Measurements from ENCODE around the gene DTNA. TPM values are rescaled to one million over a fixed set of nuclear protein-coding genes. Genes with fewer than 3 reads are reported as not detected.

The DTNA gene
- total RNA-seq, 1 experiment from 2014 or later = 1.6 TPM

DNA sequence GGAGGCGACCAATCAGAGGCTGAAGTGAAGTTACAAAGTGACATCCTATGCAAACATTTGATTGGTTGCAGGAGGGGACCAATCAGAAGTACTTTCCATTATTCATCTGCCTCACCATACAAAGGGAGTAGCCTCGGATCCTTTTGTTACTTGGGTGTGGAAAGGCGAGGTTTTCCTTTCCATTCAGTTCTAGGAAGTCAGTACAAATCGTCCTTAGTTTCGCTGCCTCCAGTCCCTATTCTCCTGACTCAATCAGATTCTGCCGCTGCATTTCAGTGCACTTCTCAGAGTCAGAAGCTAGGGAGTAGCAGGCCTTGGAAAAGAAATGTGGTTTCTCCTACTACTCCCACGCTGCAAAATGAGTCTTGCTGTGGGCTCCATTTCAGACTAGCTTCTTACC, 149.4 kb downstream of the DTNA start:
- DNase-seq (ENCODE audit: low read depth) = no peak

DNA sequence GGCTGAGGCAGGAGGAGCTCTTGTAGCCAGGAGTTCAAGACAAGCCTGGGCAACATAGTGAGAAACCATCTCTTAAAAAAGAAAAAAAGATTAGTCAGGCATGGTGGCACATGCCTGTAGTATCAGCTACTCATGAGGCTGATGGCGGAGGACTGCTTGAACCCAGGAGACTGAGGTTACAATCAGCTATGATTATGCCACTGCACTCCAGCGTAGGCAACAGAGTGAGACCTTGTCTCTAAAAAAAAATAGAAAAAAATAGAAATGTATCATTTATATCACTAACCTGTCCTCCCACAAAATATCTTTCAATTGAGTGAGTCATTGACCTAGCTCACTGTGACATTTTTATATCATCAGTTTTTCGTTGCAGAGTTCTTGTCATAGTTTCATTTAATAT, 152.5 kb downstream of the DTNA start:
- no peak for DNase-seq (ENCODE audit: low read depth)

DNA sequence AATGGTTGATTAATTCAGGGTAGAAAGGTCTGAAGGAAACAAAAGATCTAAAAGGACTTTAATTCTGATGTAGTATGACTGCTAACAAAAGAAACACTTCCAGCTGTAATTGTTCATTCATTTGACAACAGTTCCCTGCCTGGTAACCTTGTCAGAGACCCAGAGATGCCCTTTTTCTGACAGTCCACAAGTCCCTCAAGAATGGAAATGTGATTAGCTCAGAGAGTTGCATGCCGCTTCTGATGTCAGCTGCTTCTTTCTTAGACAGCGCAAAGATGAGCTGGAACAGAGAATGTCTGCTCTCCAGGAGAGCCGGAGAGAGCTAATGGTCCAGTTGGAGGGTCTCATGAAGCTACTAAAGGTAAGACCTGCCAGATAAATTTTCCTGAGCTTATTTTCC, 153.6 kb downstream of the DTNA start:
- no peak for DNase-seq (ENCODE audit: low read depth)

DNA sequence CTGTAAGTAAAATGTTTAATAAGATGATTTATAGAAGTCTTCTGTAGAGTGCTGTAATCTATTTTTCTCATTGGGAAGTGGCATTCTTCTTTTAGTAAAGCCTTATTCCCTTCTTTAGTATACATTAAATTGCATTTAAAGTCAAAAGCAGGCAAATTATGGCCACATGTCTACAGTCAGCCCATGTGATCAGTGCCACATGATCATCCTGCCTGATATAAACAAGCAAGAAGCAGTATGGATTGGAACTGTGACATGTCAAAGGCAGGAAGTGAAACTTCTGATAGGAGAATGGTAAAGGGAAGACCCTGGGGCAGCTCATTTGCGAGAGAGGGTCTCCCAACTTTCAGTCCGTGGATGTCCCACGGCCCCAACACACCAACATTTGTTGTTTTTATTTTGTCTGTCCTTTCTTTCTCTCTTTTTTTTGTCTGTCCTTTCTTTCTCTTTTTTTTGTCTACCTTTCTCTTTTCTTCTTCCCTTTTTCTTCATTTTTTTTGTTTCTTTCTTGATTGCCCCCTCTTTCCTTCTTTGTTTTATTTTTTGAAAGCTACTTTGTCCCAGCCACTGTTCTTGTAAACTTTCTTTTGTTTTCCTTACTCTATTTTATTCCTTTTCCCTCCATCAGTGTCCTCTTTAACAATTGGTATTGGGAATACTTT, 154.9 kb downstream of the DTNA start:
- no peak for DNase-seq (ENCODE audit: low read depth)

DNA sequence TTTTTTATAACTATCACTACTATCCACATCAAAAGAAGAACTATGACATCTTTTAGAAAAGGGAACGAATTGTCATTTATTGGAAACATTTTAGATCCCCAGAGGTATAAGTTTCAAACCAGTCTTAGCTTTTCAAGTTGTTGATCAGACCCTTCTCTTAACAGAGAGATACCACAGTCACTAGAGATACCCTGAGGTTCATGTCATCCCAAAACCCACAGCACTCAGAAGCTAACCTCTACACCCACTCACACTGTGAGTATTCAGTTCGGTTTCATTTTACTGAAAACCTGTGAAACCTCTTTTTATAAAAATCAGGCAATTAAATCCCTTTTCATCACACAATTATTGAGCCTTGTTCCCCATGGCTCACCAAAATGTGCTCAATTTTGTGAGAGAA, 156.2 kb downstream of the DTNA start:
- no peak for DNase-seq (ENCODE audit: low read depth)

DNA sequence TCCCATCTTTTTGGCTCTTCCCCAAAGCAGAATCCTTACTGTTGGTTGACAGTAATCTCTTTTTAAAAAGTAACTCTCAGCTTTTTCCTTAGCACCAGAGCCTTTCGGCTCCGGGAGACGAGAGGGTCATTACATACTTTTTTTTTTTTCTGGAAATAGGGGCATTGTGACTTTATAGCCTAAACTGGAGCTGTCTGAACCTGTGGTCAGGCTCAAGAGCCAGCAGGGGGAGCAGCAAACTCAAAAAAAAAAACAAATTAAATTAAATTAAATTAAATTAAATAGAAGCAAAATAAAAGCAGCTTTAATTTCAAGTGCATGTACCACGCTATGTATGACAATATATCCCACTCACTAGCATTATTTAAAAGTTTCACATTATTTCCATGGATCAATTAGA, 156.6 kb downstream of the DTNA start:
- DNase-seq (ENCODE audit: low read depth) = peak; percentile 4

DNA sequence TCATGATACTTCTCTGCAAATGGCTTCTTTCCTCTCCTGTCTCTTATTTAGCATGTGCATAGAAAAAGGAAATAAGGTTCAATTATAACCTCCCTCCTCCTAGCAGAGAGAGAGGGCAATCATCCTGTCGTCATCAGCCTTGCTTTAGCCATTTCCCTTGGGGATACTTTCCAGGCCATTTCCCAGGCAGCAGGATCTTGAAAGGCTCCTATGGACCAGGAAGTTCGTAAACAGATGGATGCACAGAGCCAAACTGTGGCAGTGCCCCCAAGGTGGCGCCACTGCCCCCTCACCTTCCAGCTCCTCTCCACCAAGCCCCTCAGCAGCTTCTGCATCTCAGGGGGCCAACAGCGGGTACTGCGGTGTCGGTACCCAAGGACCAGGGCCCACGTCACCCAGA, 157.4 kb downstream of the DTNA start:
- DNase-seq (ENCODE audit: low read depth) = peak; percentile 23

DNA sequence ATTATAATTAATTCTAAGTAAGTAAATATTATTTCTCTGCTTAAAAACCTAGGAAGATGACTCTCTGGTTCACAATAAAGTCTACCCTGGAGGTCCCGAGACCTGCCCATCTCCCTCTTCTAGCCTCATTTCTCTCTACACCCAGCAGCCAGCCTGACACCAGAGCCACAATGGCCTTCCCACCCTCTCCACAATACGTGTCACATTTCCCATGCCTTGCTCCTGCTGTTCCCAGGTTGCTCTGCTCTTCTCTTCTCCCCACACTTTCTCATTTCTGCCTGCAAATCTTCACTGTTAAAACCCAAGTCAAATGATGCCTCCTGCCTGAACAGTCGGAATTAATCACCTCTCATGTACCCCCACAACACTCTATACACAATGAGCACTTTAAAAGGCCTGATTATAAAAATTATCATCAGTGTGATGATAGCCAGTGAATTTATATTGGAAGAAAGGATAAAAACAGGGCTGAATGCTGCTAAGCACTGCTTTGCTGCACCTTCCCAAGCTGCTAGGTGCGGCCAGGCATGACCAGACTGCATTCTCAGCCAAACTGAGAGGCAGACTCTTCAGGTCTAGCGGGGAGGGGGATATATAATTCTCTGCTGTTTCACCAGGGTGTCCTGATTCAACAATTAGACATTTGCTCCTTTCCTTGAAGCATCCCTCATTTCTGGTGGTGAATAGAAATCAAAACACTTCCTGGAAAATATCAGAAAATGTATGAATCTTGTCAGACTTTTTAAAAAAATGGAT, 160.6 kb downstream of the DTNA start:
- DNase-seq (ENCODE audit: low read depth) = no peak

DNA sequence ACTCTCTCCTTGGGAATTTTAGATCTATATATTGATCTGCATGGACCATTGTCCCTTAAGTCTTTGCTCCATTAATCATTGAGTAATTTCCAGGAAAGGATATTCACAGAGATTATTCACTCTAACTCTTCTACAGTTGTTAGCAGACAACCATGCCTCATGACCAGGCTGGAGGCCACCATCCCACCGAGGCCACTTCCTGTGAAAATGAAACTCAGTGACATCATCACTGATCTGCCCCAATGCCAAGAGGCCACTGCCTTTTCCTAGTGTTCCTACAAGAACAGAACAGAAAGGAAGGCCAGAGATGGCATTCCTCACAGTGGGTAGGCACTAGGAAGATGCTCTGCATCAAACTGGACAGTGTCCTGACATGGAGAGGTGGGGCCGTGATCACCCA, 161.3 kb downstream of the DTNA start:
- peak; percentile 24 for DNase-seq (ENCODE audit: low read depth)

DNA sequence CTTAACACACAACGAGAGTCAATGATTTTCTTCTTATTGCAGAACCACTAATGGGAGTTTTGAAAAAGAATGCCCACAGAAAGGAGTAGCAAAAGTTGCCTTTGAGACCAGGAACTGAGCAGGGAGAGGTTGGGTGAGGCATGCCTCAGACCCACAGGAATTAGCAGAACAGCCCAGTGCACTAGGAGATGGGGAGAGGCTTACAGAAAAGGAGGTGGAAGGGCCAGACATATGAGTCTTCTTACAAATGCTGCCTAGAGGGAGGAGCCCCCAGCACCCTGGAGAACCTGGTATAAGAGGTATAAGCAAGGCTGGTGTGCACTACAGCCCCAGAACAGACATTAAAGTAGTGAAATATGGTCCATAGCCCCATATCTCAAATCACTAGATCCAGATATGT, 162.0 kb downstream of the DTNA start:
- no peak for DNase-seq (ENCODE audit: low read depth)

DNA sequence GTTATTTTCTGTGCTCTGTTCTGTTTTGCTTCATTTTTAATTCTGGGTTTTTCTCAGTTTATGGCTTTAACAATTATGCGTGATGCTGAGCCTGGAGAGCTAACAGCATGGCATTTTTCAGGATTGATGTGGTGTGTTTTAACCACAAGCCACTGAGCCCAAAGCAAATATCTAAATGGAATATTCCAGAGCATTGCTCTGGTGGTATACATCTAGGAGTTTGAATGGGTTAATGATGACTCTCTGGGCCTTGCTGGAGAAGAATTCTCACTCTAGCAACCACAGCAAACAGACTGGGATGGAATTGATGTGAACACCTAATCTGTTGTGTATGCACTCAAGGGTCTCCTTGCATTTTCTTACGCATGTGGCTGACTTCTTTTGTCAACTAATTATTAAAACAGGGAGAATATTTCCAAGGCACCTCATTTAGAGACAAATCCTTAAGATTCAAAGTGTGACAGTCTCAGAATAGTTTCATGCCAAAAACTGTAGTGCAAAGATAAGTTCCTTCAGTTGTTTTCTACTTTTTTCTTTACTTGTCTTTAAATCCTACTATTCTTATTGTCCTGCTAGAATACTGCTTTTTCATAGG, 164.0 kb downstream of the DTNA start:
- DNase-seq (ENCODE audit: low read depth) = no peak

DNA sequence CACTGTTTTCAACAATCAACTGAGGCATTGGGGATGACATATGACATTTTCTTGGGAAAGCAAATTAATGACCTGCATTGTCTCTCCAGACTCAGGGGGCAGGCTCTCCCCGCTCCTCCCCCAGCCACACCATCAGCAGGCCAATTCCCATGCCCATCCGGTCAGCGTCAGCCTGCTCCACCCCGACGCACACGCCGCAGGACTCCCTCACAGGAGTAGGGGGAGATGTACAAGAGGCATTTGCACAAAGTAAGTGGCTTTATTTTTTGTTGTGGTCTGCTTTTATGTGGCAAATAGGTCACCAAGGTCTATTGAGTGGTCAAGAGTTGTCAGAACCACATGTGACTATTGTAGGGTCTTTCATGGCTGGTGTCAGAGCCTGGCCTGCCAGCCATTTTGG, 165.1 kb downstream of the DTNA start:
- DNase-seq (ENCODE audit: low read depth) = no peak

DNA sequence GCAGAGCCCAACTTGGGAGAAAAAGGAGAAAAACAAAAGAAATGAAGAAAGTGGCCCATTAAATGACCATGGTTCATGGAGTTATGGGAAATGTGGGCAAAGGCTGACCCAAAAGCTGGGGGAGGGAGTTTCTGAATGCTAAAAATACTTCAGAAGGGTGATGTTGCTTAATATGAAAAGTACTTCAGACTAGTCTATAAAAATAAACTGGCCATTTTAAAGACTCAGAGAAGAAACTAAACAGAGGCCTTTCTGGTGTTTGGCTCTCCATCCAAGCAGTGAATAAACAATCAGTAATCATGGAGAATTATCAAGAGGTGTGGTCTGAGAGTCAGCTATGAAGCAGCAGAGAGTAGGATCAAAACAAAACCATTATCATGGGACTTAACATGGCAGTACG, 170.3 kb downstream of the DTNA start:
- no peak for DNase-seq (ENCODE audit: low read depth)

DNA sequence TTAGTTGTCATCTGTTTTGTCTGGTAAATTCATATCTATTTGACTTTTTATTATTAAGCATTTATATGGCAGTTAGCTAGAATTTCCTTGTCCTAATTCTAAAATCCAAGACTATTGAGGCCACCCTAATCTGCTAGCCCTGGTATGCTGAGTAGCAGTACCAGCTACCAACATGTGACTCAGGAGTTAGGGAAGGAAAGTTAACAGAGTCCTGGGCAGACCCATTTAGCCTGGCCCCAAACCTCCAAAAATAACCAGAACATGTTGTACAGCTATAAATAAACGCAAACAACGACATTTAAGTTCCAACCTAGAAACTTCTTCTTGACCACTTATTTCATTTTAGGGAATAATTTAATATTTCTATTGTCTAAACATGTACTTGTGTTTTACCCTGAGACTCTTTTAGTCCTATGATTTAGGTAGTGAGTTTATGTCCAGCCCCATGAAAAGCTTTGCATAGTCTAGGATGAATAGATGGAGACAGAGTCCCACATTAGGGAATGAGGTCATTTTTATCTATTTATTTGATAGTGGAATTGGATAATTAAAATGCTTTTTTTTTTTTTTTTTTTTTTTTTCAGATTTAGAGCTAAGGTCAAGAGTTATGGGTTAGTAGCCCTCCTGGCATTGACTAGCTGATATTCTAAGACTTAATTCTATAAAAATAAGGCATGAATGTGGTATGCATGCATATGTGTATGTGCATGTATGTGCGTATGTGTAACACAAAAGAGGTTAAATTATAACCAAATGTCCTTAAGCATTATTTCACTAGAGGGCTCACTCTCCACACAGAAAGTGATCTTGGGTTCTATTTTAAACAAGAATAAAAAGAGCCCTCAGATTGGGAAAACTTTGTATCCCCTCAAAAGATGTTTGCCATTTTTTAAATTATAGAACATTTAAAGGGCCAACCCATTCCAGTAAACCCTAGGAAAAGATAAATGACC, 171.1 kb downstream of the DTNA start:
- DNase-seq (ENCODE audit: low read depth) = peak; percentile 10

DNA sequence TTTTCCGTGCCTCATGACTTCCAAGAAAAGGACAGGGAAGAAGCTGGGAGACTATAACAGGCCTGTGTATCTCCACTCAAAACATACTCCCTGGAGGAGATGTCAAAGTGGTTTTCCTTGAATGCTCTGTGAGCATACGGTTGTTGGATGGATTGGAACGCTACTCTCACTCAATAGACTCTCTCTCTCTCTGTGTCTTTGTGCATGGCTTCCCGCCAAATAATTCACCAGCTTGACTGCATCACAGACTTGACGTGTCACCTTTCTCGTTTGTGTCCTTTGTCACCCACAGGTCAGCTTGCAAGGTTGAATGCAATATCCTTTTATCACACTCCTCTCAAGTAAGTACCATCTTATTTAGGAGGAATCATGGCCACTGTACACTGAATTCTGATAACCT, 174.3 kb downstream of the DTNA start:
- no peak for DNase-seq (ENCODE audit: low read depth)

DNA sequence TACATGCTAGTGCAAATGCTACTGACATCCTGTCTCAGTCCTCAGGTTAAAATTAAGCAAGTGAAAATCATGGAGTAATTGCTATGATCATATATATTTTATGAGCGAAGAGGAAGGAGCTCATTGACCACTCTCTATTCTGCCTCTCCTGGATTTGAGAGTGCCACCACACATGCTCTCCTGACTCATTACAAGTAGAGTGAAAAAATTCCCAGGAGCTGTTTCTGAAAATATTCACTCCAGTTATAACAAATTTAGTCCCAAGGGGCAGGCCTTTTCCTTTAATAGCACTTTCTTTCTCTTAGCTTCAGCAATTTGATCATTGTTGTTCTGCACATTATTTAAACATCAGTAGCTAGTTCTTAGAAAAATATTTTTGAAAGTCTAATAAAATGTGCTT, 176.1 kb downstream of the DTNA start:
- DNase-seq (ENCODE audit: low read depth) = no peak

DNA sequence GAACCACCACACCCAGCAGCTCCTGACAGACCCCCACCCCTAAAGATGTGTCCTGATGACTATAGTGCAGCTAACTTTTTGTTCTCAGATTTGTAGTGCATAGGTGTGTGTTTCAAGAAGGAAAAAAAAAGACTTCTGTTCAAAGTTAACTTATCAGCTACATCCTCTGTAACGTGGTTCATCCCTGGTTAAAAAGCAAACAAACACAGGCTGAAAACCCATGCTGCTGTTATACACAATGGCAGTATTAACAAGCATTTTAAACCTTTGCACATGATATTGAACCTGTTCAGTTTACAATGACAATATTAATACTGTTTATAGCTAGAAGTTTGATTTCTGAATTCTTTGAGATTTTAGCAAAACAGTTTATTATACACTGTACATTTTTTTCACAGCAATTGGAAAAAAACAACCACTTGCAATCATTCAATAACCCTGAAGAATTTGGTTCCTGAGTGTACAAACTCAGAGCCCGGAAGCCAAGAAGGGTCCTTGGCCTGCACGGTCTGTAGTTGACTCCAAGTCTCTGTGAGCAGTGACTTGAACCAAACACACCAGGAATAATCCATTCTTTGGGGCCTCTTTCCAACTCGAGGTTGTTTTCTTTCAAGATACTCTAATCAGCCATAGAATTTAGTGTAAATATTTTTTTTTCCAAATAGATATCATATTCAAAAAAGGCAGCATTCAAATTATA, 177.9 kb downstream of the DTNA start:
- DNase-seq (ENCODE audit: low read depth) = no peak

DNA sequence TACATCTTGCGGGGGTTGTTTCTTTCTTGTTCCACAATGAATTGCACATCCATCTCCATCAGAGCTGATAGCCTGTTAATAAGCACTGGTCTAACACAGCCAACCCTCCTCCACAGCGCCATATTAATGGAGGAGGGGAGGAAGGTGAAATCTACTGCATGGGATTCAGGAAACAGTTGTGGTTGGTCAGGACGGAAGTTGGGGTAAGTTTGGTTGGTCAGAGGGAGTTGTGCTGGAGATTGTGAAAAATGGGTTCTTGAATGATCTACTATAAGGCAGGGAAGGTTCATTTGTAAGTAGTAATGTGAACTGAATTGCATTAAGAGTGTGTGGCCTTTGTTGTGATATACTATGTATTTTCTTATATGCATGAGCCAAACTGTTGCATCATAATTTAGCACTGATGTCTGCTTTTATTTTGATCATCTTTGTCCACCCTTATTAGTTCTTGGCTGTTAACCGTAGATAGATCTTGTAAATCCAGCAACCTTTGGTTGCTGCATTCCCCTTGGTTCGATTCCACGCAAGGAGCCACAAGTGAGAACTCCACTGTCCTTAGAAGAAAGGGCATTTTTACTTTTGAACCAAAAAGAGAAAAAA, 180.5 kb downstream of the DTNA start:
- no peak for DNase-seq (ENCODE audit: low read depth)

DNA sequence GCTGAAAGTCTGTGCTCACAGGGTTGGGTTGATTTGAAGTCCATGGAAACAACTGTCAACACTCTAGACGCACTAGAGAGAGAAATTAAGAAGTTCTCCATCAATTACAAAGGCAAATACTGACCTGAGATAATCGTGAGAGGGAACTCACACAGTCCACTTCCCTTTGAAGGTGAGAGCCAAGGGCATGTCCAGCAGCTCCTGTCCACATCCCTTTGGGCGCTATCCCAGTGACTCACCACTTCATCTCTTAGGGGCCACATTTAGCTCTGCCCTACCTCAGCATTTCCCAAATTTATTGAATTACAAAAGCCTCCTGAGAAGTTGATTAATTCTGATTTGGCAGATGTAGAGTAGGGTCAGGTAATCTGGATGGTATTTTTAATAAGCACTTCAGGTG, 182.3 kb downstream of the DTNA start:
- DNase-seq (ENCODE audit: low read depth) = no peak

DNA sequence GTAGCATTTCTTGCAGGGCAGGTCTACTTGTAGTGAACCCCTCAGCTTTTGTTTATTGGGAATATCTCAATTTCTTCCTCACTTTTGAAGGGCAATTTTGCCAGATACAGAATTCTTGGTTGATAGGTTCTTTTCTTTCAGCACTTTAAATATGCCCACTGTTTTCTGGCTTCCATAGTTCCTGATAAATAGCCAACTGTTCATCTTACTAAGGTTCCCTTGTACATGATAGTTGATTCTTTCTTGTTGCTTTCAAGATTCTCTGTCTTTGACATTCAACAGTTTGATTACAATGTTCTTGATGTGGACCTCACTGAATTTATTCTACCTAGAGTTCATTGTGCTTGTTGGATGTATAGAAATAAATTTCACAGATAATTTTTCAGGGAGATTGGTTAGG, 183.1 kb downstream of the DTNA start:
- no peak for DNase-seq (ENCODE audit: low read depth)

DNA sequence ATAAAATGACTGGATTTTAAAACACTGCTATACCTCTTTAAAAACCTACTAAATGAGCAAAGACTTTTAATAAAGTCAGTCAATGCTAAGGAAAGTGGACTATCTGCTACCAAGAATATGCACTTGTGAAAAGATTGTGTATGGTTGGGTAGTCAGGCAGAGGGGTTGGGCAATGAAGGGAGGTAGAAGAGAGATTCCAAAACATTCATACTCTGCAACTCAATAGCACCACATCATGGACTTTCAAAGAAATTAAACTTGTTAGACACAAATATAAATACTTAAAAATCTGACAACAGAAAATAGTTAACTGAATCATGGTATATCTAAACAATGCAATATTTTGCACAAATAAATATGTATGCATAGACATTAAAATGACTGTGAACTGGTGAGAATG, 191.2 kb downstream of the DTNA start:
- DNase-seq (ENCODE audit: low read depth) = no peak

Data from RPMI7951 (cell line).